ENCODE measurements around the gene ATAD3B. TPM values are rescaled to one million over a fixed set of nuclear protein-coding genes. Genes with fewer than 3 reads are reported as not detected.

Gene ATAD3B
- 18.4 to 24.9 TPM (median 20.6 TPM) in 3 replicates for polyA plus RNA-seq
- polyA plus RNA-seq (2011; ENCODE audit: low read depth): 7.0 TPM
- polyA plus RNA-seq (2011; cell fraction: cytosol; rRNA removed): 5.6 and 13.4 TPM in 2 replicates
- polyA plus RNA-seq (2011; cell fraction: nucleus; rRNA removed): 62.1 and 71.7 TPM in 2 replicates
- 13.6 and 24.6 TPM in 2 replicates for polyA plus RNA-seq (2012; ENCODE audit: low replicate concordance)
- 10.3 to 16.7 TPM (median 12.5 TPM) in 3 replicates for polyA minus RNA-seq
- 21.3 TPM for polyA minus RNA-seq (2011; cell fraction: cytosol; rRNA and poly(A)+ RNA removed)
- polyA minus RNA-seq (2011; cell fraction: nucleus; rRNA and poly(A)+ RNA removed): 31.8 and 34.4 TPM in 2 replicates

GRCh38 chr1:1471389-1472052, at the start of gene ATAD3B:
Gene ATAD3B (plus strand): TSS chr1:1471765. CDS start chr1:1471885, 120 bp downstream.
- H2AFZ ChIP-seq (ENCODE audit: control insufficient read depth, low read length): peak within 1 kb of the TSS; percentile 87
- H3K27me3 ChIP-seq (ENCODE audit: control insufficient read depth, extremely low read depth, insufficient read depth, low read length): no peaks in the 10 kb centered on the region
- no peaks in the 10 kb centered on the region for H3K9me1 ChIP-seq (ENCODE audit: control insufficient read depth, extremely low read depth, insufficient read depth, low read length)
- DNase-seq (ENCODE audit: low read depth, low spot score) (peak; percentile 35), FAIRE-seq (no peak)
- peaks cover 5% of the 10 kb centered on the region for H4K20me1 ChIP-seq (ENCODE audit: control insufficient read depth, extremely low read depth, insufficient read depth, low read length)
- no peaks in the 10 kb centered on the region for H3K9me3 ChIP-seq (ENCODE audit: control insufficient read depth, low read depth, low read length)
- H3K79me2 ChIP-seq (ENCODE audit: control insufficient read depth, insufficient read depth, low read length): peaks cover 41% of the 10 kb centered on the region
- H3K36me3 ChIP-seq (ENCODE audit: control insufficient read depth in 2 of 2, extremely low read depth in 1 of 2, insufficient read depth in 2 of 2, low read length in 2 of 2): peaks cover 0 to 5% of the 10 kb centered on the region in 2 experiments
- H3K9ac ChIP-seq (ENCODE audit: control insufficient read depth, extremely low read depth, insufficient read depth, low read length): peak within 1 kb of the TSS; percentile 83
- dilution Hi-C loops (cut with MboI; ENCODE audit: extremely low pct_ligation_motif_present, low sequenced_read_pairs): no loop called here
- H3K4me2 ChIP-seq (ENCODE audit: control insufficient read depth, extremely low read depth, insufficient read depth, low read depth, low read length): peak within 1 kb of the TSS; percentile 87
- peak within 1 kb of the TSS; percentile 66 to 93 (median 93) for H3K4me3 ChIP-seq (ENCODE audit: control insufficient read depth in 2 of 3, extremely low read depth in 1 of 3, insufficient read depth in 2 of 3, low read depth in 1 of 3, low read length in 3 of 3)
- no peak for TF ChIP-seq EZH2 (IDR thresholded peaks at IDR 0.05; ENCODE audit: low read length)
- TF ChIP-seq, protein P1, sequence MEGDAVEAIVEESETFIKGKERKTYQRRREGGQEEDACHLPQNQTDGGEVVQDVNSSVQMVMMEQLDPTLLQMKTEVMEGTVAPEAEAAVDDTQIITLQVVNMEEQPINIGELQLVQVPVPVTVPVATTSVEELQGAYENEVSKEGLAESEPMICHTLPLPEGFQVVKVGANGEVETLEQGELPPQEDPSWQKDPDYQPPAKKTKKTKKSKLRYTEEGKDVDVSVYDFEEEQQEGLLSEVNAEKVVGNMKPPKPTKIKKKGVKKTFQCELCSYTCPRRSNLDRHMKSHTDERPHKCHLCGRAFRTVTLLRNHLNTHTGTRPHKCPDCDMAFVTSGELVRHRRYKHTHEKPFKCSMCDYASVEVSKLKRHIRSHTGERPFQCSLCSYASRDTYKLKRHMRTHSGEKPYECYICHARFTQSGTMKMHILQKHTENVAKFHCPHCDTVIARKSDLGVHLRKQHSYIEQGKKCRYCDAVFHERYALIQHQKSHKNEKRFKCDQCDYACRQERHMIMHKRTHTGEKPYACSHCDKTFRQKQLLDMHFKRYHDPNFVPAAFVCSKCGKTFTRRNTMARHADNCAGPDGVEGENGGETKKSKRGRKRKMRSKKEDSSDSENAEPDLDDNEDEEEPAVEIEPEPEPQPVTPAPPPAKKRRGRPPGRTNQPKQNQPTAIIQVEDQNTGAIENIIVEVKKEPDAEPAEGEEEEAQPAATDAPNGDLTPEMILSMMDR (optimal IDR thresholded peaks at IDR 0.05 in 1 of 3, IDR thresholded peaks at IDR 0.05 in 1 of 3, conservative IDR thresholded peaks at IDR 0.05 in 1 of 3; ENCODE audit: extremely low read depth in 1 of 3, insufficient read depth in 2 of 3, low read length in 3 of 3): no peak
- peaks cover 3% of the 10 kb centered on the region for H3K4me1 ChIP-seq (ENCODE audit: control insufficient read depth, extremely low read depth, insufficient read depth, low read length)
- H3K27ac ChIP-seq (ENCODE audit: control insufficient read depth, insufficient read depth, low read length): peak within 1 kb of the TSS; percentile 87

GRCh38 chr1:1421907-1422464, 49.6 kb upstream of the ATAD3B start:
- TF ChIP-seq EZH2 (IDR thresholded peaks at IDR 0.05; ENCODE audit: low read length): no peak
- TF ChIP-seq, protein P1 (optimal IDR thresholded peaks at IDR 0.05 in 1 of 3, IDR thresholded peaks at IDR 0.05 in 1 of 3, conservative IDR thresholded peaks at IDR 0.05 in 1 of 3; ENCODE audit: extremely low read depth in 1 of 3, insufficient read depth in 2 of 3, low read length in 3 of 3): no peak
- no peak for DNase-seq (ENCODE audit: low read depth, low spot score)
- no peaks in the 10 kb centered on the region for H3K27me3 ChIP-seq (ENCODE audit: control insufficient read depth, extremely low read depth, insufficient read depth, low read length)
- no peaks in the 10 kb centered on the region for H4K20me1 ChIP-seq (ENCODE audit: control insufficient read depth, extremely low read depth, insufficient read depth, low read length)
- peak overlapping the region; percentile 3 for H3K4me2 ChIP-seq (ENCODE audit: control insufficient read depth, extremely low read depth, insufficient read depth, low read depth, low read length)
- no peaks in the 10 kb centered on the region for H3K79me2 ChIP-seq (ENCODE audit: control insufficient read depth, insufficient read depth, low read length)
- no peaks in the 10 kb centered on the region for H3K9me3 ChIP-seq (ENCODE audit: control insufficient read depth, low read depth, low read length)
- no peak overlapping the region for H3K9ac ChIP-seq (ENCODE audit: control insufficient read depth, extremely low read depth, insufficient read depth, low read length)
- H3K4me3 ChIP-seq (ENCODE audit: control insufficient read depth in 2 of 3, extremely low read depth in 1 of 3, insufficient read depth in 2 of 3, low read depth in 1 of 3, low read length in 3 of 3): no peak overlapping the region
- H3K36me3 ChIP-seq (ENCODE audit: control insufficient read depth in 2 of 2, extremely low read depth in 1 of 2, insufficient read depth in 2 of 2, low read length in 2 of 2): no peaks in the 10 kb centered on the region
- FAIRE-seq: no peak
- H3K9me1 ChIP-seq (ENCODE audit: control insufficient read depth, extremely low read depth, insufficient read depth, low read length): no peaks in the 10 kb centered on the region
- no peak overlapping the region for H3K27ac ChIP-seq (ENCODE audit: control insufficient read depth, insufficient read depth, low read length)
- dilution Hi-C loops (cut with MboI; ENCODE audit: extremely low pct_ligation_motif_present, low sequenced_read_pairs): no loop called here
- H2AFZ ChIP-seq (ENCODE audit: control insufficient read depth, low read length): no peak overlapping the region
- peaks cover 34% of the 10 kb centered on the region for H3K4me1 ChIP-seq (ENCODE audit: control insufficient read depth, extremely low read depth, insufficient read depth, low read length)
